ENCODE measurements around the gene CTXN1.
"Not testable (repeated sequence)": the region's sequence is repeated elsewhere in the genome, so short reads cannot be mapped to it uniquely, and the experiment has no call there.

Gene CTXN1

GRCh38 chr19:7944177-7944761 is 18.3 kb upstream of the CTXN1 start:
- DNase-seq, result peak; percentile 75 to 81

GRCh38 chr19:7943444-7944176 is 17.7 kb upstream of the CTXN1 start, which contains the start of gene TIMM44:
TSS of gene TIMM44 (minus strand) at chr19:7943666. CDS start at chr19:7943651, 15 bp downstream.
- peak; percentile 99 for DNase-seq

DNA sequence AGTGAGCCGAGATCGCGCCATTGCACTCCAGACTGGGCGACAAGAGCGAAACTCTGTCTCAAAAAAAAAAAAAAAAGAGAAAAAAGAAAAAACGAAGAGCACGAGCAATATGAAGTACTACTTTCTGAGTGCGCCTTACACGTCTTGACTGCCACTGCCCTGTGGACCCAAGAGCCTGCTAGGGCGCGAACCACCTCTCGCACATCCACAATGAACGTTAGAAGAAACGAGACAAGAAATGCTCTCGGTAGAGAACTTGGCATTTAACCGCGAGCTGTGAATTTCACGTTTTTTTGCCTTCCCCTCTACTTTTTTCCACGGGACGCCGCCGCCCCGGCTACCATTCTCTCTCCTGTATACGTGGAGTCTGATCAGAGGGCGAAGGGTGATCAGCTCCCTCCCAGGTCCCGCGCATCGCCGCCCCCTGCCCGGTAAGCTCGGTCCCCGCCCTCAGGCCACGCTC is 17.1 kb upstream of the CTXN1 start:
- DNase-seq, result no peak

GRCh38 chr19:7941895-7942596 is 16.1 kb upstream of the CTXN1 start:
- DNase-seq, result no peak

- DNase-seq, result no peak
These were observed 14.9 kb upstream of the CTXN1 start for GRCh38 chr19:7940841-7941240.

GRCh38 chr19:7934766-7935165 is 8.8 kb upstream of the CTXN1 start:
- DNase-seq, result no peak

GRCh38 chr19:7933828-7934725 is 8.1 kb upstream of the CTXN1 start:
- DNase-seq, result no peak

GRCh38 chr19:7933411-7933810 is 7.5 kb upstream of the CTXN1 start:
- DNase-seq, result no peak

GRCh38 chr19:7932930-7933300 is 7.0 kb upstream of the CTXN1 start:
- DNase-seq, result no peak

DNA sequence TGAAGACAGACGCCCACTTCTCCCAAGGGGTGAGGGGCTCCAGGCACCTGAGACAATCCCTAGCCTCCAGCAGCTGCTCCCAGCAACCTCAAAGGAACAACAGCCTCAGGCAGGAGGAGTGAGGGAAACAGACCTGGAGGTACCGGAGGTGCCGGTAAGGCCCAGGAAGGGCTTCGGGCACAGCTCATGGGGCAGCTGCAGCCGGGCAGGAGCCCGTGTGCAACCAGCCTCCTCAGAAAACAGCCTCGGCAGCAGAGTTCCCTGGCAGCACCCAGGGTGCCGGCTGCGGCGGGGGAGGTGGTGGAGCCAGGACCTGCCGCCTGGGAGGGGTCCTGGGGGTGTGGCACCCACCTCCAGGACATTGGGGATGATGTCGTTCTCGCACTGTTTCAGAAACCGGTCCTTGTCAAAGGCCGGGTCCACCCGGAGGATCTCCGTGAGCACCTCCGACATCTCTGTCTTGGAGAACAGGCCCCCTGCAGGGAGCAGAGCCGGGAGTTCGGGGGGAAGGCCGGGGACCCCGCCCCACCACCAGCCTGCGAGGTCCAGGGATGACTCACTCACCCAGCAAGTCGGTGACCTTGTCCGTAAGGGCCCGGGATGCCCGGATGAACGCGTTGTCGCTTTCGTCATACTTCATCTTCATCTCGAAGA is 6.5 kb upstream of the CTXN1 start:
- DNase-seq, result no peak

GRCh38 chr19:7931221-7932061 is 5.5 kb upstream of the CTXN1 start:
- DNase-seq, result no peak

DNA sequence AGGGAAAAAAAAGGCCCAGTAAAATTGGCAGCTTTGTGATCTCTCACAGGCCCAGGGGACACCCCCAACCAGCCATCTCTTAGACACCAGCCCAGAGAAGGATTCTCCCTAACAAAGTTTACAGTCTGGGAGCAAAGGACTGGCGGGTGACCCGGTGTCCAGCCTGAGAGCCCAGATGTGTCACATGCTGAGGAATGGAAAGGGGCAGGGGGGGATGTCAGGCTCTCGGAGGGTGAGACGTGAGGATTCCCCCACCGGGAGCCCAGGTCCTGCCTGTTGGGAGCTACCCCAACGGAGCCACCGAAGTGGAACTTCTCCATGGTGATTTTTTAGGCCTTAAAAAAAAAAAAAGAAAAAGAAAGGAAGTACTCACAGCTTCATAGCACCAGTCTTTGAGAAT is 4.8 kb upstream of the CTXN1 start:
- DNase-seq, result no peak

DNA sequence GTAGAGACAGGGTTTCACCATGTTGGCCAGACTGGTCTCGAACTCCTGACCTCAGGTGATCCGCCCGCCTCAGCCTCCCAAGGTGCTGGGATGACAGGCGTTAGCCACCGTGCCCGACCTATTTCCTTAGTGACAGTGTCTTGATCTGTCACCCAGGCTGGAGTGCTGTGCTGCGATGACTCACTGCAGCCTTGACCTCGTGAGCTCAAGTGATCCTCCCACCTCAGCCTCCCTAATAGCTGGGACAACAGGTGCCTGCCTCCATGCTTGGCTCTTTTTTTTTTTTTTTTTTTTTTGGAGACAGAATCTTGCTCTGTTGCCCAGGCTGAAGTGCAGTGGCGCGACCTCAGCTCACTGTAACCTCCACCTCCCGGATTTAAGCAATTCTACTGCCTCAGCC is 4.1 kb upstream of the CTXN1 start:
- not testable (repeated sequence) for DNase-seq

DNA sequence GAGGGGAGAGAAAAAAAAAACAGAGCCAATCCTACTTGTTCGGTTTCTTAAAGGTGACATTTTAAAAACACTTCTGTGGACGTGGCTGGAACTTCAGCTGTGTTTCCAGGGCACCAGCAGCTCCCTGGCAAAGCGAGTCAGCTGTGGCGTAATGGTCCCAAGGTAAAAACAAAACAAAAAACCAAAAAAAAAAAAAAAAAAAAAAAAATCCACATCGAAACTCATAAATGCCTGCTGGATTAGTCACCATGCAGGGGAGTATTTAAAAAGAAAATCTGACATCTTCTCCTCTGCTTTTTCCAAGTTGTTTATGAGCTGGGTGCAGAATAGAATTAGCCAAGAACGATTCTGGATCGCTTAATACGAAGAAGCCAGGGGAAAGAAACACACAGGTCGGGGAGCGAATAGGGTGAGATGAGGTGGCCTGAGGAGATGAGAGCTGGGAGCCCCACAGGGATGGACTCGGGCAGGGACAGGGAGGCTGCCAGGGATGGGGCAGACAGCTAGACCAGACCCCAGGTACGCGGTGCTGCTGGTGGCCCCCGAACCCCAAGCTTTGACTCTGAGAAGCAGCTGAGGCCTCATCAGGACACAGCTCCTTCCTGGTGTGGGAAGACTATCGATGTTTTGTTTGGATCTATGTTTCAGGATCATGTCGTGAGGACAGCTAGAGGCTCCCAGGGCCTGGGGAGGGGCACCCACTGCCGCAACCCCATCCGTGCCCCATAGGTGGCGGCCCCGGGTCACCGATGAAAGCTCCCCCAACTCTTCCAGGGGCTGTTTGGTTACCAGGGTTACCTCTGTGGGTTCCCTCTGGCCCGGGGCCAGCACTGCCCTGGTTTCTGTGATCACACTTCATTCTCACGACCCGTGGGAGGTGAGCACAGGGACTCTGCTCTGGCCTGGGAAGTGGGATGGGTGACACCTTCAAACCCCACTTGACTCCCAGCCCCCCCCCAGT is 3.1 kb upstream of the CTXN1 start:
- DNase-seq, result no peak

- DNase-seq, result no peak
These were observed 2.4 kb upstream of the CTXN1 start for GRCh38 chr19:7928334-7928706.

DNA sequence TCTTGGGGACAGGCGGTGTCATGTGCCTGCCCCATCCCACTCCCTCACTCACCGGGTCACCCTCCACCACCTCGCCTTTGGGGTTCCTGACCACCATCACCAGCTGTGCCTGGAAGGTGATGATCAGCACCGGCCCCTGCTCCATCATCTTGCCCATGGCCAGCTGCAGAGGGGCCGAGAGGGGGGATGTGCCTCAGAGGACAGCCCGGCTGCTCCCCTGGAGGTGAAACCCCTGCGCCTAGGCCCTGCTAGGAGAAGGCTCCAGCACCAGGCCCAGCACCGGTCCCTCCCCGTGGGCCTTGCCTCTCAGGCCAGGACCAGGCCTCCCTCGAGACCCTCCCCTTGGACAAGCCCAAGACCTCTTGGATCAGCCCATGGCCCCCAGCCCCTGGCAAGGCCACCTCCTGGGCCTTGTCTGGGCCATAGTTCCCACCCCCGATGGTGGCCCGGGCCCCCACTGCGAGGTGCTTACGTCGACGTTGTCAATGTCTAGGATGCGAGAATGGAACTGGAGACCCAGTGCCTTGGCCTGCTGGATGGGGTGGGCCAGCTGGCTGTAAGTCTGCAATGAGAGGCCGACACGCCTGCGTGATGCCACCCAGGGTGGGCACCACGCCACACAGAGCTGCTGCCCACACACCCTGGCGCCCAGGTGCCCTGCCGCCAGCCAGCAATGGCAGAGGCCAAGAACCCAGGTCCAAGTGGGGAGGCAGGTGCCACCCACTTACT is 1.8 kb upstream of the CTXN1 start:
- DNase-seq, result no peak

- no peak for DNase-seq
These were observed 1.0 kb upstream of the CTXN1 start for GRCh38 chr19:7926727-7927604.

DNA sequence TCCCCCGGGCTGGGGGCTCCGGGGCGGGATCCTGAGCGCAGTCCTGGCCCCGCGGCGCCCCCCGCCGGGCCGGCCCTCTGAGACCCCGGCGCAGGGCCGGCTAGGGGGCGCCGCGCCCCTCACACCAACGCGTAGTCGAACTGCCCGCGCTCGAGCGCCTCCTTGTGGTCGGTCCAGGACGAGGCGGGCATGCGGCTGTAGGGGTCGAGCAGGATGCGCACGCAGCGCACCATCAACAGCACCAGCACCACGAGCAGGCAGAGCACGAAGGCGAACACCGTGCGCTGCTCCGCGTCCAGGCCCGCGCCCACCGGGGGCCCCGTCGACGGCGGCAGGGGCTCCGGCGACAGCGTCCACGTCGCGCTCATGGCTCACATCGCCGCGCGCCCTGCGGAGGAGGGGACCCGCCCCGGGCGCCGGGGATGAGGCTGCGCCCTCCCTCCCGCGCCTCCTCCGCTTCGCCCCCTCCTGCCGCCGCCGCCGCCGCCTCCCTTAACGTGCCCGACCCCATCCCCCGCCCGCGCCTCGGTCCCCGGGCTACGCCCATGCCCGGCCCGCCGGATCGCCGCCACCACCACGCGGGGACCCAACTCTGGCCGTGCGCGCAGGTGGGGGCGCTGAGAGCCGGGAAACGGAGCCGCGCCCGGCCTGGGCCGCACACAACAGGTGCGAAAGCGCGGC is 624 bp downstream of the CTXN1 start:
- peak; percentile 66 to 67 for DNase-seq
